HepG2 (cell line): ENCODE measurements around the gene SUN5. TPM values are rescaled to one million over a fixed set of nuclear protein-coding genes. Genes with fewer than 3 reads are reported as not detected.
A peak's percentile ranks its signal among the peaks of the same experiment; 100 is the strongest.

Source experiments
- ARID3A ChIP-seq: IDR thresholded peaks from 2 replicates; pipeline ENCODE4 v1.6.1; 2012; ENCODE audit warnings: low read depth, low read length, improper control_type of control experiment
- ATAD3A ChIP-seq: sonication (generic); formaldehyde crosslinking; IDR thresholded peaks from 2 replicates; pipeline ENCODE4 v1.4.0; 2020; ENCODE audit warnings: missing genetic modification reagents
- CSRNP1 ChIP-seq: sonication (generic); formaldehyde crosslinking; IDR thresholded peaks from 2 replicates; pipeline ENCODE4 v1.8.1; 2023; ENCODE audit warnings: mild to moderate bottlenecking, missing genetic modification reagents
- E2F2 ChIP-seq: sonication (generic); formaldehyde crosslinking; IDR thresholded peaks from 2 replicates; pipeline ENCODE4 v1.4.0; 2020; ENCODE audit warnings: missing genetic modification reagents, borderline replicate concordance
- FOXK1 ChIP-seq: sonication (generic); formaldehyde crosslinking; IDR thresholded peaks from 2 replicates; pipeline ENCODE4 v1.4.0; 2020; ENCODE audit warnings: low read depth, missing genetic modification reagents, borderline replicate concordance
- HNRNPL ChIP-seq: fragments of 200-400 bp; formaldehyde crosslinking; IDR thresholded peaks from 2 replicates; pipeline ENCODE4 v1.6.1; 2017; ENCODE audit warnings: mild to moderate bottlenecking, low read depth, low read length
- MAFG ChIP-seq: sonication (generic); formaldehyde crosslinking; IDR thresholded peaks from 2 replicates; pipeline ENCODE4 v1.5.1; 2020; ENCODE audit warnings: mild to moderate bottlenecking, missing genetic modification reagents
- RARG ChIP-seq: sonication (generic); formaldehyde crosslinking; IDR thresholded peaks from 2 replicates; pipeline ENCODE4 v1.4.0; 2020; ENCODE audit warnings: low read depth, mild to moderate bottlenecking, missing genetic modification reagents
- ZKSCAN8 ChIP-seq: IDR thresholded peaks from 2 replicates; pipeline ENCODE4 v1.6.1; 2016; ENCODE audit warnings: borderline replicate concordance, missing genetic modification reagents, missing compliant biosample characterization
- ZNF142 ChIP-seq: sonication (generic); formaldehyde crosslinking; IDR thresholded peaks from 2 replicates; pipeline ENCODE4 v1.4.0; 2020; ENCODE audit warnings: missing genetic modification reagents
- ZNF414 ChIP-seq: sonication (generic); formaldehyde crosslinking; IDR thresholded peaks from 2 replicates; pipeline ENCODE4 v1.5.0; 2020; ENCODE audit warnings: missing genetic modification reagents
- ZNF512 ChIP-seq: sonication (generic); formaldehyde crosslinking; IDR thresholded peaks from 2 replicates; pipeline ENCODE4 v1.4.0; 2020; ENCODE audit warnings: mild to moderate bottlenecking, missing genetic modification reagents
- ZNF572 ChIP-seq: sonication (generic); formaldehyde crosslinking; IDR thresholded peaks from 2 replicates; pipeline ENCODE4 v1.5.1; 2020; ENCODE audit warnings: mild to moderate bottlenecking, missing genetic modification reagents
- ZNF598 ChIP-seq: sonication (generic); formaldehyde crosslinking; IDR thresholded peaks from 2 replicates; pipeline ENCODE4 v1.5.1; 2020; ENCODE audit warnings: mild to moderate bottlenecking, missing genetic modification reagents, borderline replicate concordance
- polyA plus RNA-seq, 8 experiments: library from polyadenylated mRNA; depleted of rRNA in 3 of 8; stranded (reverse) in 7 of 8; unstranded in 1 of 8; fragments of >200 nt; fragmentation: Illumina TruSeq in 4 of 8; extraction: Trizol in 4 of 8; gene quantifications; 2 replicates each; pipeline versions ENCODE4 v1.2.1 to v1.2.3, GENCODE V29; 2011 to 2016; ENCODE audit warnings: low read depth in 4 of 8, missing spikeins in 1 of 8, mixed read lengths in 1 of 8; ENCODE audit not compliant: insufficient read depth in 1 of 8
- total RNA-seq, 5 experiments: library from RNA; depleted of rRNA; stranded (reverse); fragments of >200 nt; fragmentation: Illumina TruSeq; extraction: Trizol; gene quantifications; 2 replicates each; pipeline ENCODE4 v1.2.3, GENCODE V29; 2016; ENCODE audit warnings: low read depth in 1 of 5

SUN5 gene
- total and polyA plus RNA-seq, 2 of the 13 experiments (the other 11 are each of a cell fraction or from before 2014, with no cell fraction given): not detected

- TF ChIP-seq ZNF142 (CRISPR knock-in tag) (no peak), CSRNP1 (CRISPR knock-in tag) (0 out of 2 replicates have a peak, but pooled peaks have one; percentile 19), FOXK1 (no peak), E2F2 (CRISPR knock-in tag) (peak; percentile 82; the same call in 1 of the 2 replicates), ATAD3A (no peak), HNRNPL (peak; percentile 94), ZNF414 (CRISPR knock-in tag) (no peak), ZNF512 (CRISPR knock-in tag) (no peak; the same call in 1 of the 2 replicates), ZNF598 (CRISPR knock-in tag) (no peak; the same call in 1 of the 2 replicates), MAFG (CRISPR knock-in tag) (no peak), ZKSCAN8 (CRISPR knock-in tag) (no peak), RARG (CRISPR knock-in tag) (no peak), ARID3A (no peak), ZNF572 (CRISPR knock-in tag) (no peak; the same call in none of the 2 replicates)
Observed at GRCh38 chr20:33008336-33009213, 4.3 kb upstream of the SUN5 start (continued).
